DND-41 (cell line): Measurements from ENCODE around the gene PHACTR4.

Experiments
- EZH2 ChIP-seq: IDR thresholded peaks from 3 replicates; pipeline ENCODE4 v1.6.1; 2012; ENCODE audit warnings: borderline replicate concordance, low read depth, mild to moderate bottlenecking, moderate library complexity, low read length, inconsistent platforms; ENCODE audit not compliant: severe bottlenecking
- TF ChIP-seq, protein P1 (sequence below): IDR thresholded peaks from 2 replicates; pipeline ENCODE4 v1.5.1; 2012; ENCODE audit warnings: borderline replicate concordance, low read length, moderate library complexity, mild to moderate bottlenecking; ENCODE audit not compliant: poor library complexity, severe bottlenecking; ENCODE audit errors: extremely low read depth

DNA sequence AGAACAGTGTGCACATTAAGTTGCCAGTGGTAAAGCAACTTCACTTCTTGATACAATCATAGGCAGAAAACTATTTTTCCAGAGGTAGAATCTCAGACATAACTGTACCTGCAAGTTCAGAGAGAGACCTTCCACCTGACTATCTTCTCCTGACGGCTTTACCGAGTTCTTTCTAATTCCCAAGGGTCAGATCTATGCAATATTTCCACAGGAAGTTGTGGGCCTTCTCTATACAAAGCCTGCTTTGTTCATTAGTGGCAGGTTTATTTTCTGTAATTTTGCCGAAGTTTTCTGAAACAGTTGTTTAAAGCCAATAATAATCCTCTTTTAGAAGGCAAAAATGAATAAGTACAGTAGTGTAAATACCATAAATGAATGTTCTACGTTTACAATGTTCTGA, 78.1 kb downstream of the PHACTR4 start:
- TF ChIP-seq, protein P1, sequence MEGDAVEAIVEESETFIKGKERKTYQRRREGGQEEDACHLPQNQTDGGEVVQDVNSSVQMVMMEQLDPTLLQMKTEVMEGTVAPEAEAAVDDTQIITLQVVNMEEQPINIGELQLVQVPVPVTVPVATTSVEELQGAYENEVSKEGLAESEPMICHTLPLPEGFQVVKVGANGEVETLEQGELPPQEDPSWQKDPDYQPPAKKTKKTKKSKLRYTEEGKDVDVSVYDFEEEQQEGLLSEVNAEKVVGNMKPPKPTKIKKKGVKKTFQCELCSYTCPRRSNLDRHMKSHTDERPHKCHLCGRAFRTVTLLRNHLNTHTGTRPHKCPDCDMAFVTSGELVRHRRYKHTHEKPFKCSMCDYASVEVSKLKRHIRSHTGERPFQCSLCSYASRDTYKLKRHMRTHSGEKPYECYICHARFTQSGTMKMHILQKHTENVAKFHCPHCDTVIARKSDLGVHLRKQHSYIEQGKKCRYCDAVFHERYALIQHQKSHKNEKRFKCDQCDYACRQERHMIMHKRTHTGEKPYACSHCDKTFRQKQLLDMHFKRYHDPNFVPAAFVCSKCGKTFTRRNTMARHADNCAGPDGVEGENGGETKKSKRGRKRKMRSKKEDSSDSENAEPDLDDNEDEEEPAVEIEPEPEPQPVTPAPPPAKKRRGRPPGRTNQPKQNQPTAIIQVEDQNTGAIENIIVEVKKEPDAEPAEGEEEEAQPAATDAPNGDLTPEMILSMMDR = no peak
- no peak for TF ChIP-seq EZH2
